Stimulated activated naive CD4-positive, alpha-beta T cell (primary cell): Measurements from ENCODE around the gene PITHD1.
A peak's percentile ranks its signal among the peaks of the same experiment; 100 is the strongest.
"Not testable (repeated sequence)": the region's sequence is repeated elsewhere in the genome, so short reads cannot be mapped to it uniquely, and the experiment has no call there.

ENCODE experiments used
- DNase-seq, 6 experiments: peaks; one replicate each; lab custom pipeline; 2025; lab: John Stamatoyannopoulos, UW

The PITHD1 gene

GRCh38 chr1:23799255-23799569 lies 21.0 kb downstream of the PITHD1 start:
- no peak for DNase-seq

GRCh38 chr1:23799570-23800399 lies 21.6 kb downstream of the PITHD1 start:
- peak in 1 of 6 experiments; percentile 11 for DNase-seq

DNA sequence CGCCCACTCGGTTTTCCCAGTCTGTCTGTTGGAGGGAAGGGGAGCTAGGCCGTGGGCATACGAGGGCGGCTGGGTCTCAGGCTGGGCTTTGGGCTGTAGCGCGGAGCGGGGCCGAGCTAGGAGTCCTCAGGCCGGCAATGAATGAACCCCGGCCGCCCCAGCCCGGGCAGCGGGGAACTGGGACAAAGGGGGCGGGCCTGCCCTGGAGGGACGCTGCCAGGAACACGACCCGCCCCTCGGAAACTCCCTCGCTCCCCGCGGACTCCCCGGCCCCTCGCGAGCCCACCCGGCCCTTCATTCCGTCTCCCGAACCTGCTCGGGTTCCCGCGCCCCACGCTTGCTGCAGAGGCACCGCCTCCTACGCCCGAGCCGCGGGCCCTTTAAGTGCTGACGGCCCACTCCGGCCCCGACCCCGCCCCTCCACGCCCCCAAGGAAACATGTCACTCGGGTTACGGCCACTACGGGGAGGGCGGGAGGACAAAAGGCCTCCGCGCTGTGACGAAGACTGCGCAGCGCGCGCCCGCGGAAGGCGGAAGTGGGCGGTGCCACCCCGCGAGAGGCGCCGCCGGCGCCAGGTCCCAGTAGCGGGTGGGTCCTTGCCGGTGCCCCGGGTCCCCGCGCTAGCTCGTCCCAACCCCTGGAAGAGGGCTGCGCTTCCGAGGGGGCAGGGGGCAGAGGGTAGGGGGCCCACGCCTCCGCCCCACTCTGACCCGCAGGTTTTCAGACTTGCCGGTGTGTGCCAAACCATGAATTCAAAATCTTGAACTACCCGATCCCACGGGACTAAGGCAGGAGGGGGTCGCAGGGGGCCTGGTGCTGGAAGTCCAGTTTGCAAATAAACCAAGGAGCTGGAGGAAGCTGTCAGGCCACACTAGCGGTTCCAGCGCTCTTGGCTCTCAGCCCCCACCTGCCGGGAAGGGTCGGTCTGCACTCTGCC lies 22.5 kb downstream of the PITHD1 start, which contains the start of gene GALE:
Gene GALE (minus strand): TSS at position 355 of the 938 bp plus-strand sequence. CDS start 1,747 bp downstream, outside the sequence.
- DNase-seq, result peak; percentile 90 to 95 (median 94)

- DNase-seq, result no peak
Measured at GRCh38 chr1:23801338-23801748, 23.1 kb downstream of the PITHD1 start.

DNA sequence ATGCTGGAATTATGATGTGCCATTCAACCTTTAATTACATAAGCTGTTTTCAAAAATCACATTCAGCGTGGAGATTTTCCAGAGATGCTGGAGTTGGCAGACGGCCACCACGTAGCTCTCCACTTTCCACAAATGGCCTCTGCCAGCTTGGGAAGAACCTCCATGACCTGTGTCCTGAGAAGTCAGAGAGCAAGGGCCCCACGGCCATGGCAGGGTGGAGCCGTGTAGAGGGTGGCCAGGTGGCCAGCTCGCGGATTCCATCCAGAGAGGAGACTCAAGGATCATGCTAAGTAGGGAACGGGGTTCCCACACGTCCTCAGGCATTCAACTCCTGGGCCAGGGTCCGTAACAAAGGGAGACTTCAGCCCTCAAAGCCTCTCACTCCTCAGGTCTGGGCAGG lies 23.7 kb downstream of the PITHD1 start:
- no peak for DNase-seq

GRCh38 chr1:23802809-23803342 lies 24.7 kb downstream of the PITHD1 start:
- DNase-seq, result not testable (repeated sequence)

- DNase-seq, result no peak
Measured at GRCh38 chr1:23803674-23804073, 25.5 kb downstream of the PITHD1 start.

DNA sequence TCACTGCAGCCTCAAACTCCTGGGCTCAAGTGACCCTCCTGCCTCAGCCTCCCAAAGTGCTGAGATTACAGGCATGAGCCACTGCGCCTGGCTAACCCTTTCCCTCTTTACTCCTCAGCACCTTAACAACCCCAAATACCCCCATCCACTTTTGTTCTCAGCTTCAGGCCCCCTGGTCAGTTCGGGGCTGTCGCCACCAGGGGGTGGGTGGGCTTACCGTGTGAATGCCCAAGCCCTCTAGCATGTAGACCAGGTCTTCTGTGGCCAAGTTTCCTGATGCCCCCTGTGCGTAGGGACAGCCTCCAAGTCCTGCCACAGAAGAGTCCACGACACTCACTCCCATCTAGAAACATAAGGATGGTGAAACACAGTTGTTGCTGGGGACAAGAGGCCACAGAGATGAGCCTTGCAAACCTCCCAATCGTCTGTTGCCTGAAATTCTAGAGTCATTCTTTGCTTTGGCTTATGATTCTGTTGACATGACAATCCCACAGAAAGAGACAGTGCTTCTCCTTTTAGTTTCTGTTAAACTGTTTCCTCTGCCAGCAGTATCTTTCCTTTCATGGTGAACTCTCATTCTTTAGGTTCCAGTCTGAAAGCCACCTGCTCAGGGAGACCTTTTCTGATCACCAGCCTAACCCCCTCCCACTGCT lies 26.1 kb downstream of the PITHD1 start:
- DNase-seq, result no peak

DNA sequence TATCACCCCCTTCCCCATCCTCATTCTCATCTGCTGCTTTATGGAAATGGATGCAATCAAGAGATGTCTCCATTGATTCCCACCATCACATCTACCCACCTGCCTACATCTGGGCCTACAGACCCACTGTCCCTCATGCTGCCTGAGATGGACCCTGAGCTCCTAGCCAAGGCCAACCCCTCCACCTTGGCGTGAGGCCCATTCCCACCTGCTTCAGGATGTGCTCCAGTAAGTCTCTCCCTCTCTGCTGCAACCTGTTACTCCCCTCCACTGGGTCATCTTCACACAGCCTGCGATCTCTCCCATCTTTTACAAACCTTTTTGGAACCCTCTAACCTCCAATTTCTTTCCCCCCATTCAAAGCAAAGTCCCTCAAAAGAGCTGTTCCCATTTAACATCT lies 26.8 kb downstream of the PITHD1 start:
- DNase-seq, result no peak

DNA sequence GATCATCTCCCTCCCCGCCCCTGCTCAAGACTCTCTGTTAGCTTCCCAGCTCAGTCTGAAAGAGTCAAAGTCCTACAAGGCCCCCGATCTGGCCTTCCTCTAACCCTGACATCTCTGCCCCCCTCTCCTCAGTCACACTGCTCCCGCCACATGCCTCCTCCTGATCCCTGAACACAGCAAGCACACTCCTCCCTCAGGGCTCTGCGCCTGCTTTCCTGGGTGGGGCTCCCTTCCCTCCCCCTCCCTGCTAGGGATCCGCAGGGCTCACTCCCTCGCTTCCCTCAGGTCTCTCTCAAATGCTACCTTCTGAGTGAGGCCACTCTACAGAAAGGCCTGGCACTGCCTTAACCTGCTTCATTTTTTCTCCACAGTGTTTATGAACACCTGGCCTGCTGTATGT lies 28.1 kb downstream of the PITHD1 start:
- no peak for DNase-seq

DNA sequence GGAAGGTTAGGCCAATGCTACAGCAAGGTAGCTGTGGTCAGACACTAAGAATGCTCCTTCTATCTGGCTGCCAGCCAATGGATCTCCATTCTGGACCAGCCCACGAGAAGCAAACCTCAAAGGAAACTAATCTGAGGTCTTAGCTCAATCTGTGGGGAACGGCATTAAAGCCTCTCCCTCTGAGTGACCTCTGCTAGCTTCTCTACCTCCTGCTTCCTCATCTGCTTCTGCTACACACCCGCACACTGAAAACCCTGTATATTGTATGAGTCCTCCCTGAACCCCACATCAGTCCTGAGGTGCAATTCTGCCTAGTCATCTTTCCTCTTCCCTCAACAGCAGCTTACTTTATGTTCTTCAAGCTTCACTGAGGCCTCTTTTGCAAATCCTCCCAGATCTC lies 29.2 kb downstream of the PITHD1 start:
- no peak for DNase-seq

GRCh38 chr1:23809751-23810171 lies 31.5 kb downstream of the PITHD1 start:
- DNase-seq, result peak; percentile 59 to 82 (median 75)

GRCh38 chr1:23810818-23811540 lies 32.8 kb downstream of the PITHD1 start:
- DNase-seq, result peak in 5 of 6 experiments; percentile 14 to 57 (median 39)

- no peak for DNase-seq
Measured at GRCh38 chr1:23814016-23814415, 35.8 kb downstream of the PITHD1 start.

DNA sequence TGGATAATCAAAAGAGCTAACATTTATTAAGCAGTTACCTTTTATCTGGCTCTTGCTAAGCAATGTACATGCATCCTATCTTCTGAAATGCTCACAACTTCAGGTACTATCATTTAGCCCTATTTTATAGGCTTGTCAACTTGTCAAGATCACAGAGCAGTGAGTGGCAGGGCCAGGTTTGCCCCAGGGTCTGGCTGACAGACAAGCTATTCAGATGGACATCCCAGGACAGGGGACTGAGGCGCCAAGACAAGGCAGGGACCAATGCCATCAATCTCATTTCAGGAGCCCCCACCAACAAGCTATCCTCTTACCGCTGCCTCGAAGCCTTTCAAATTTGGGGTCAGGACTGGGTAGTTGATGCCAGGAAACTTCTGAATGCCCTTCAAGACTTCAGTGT lies 38.1 kb downstream of the PITHD1 start:
- DNase-seq, result no peak

GRCh38 chr1:23816906-23817305 lies 38.7 kb downstream of the PITHD1 start:
- no peak for DNase-seq

DNA sequence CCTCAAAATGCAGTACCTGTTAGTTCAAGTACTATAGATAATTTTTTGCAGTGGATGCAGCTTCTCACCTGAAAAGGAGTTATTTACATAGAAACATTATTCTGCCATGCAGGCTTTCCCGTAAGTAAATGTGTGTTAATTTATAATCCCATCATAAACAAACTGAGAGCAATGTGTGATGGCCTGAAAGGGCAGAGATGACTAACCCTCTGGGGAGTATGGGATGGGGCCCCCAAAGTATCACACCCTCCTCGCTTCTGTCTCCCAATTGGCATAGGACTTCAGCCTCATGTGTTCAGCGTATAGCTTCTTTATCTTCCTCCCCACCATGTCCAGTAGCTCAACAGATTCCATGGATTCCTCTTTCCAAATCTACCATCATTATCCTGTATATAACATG lies 39.4 kb downstream of the PITHD1 start:
- DNase-seq, result no peak

GRCh38 chr1:23823767-23824166 lies 45.5 kb downstream of the PITHD1 start:
- no peak for DNase-seq

GRCh38 chr1:23824711-23825075 lies 46.5 kb downstream of the PITHD1 start:
- no peak for DNase-seq

GRCh38 chr1:23825076-23825761 lies 47.0 kb downstream of the PITHD1 start, which contains the start of gene HMGCL:
HMGCL (minus strand) TSS chr1:23825429; CDS start chr1:23825415, 14 bp downstream.
- peak; percentile 67 to 85 (median 80) for DNase-seq
